ENCODE data around the gene TMEM123. TPM values are rescaled to one million over a fixed set of nuclear protein-coding genes. Genes with fewer than 3 reads are reported as not detected.

Gene TMEM123
- total RNA-seq, 1 experiment from 2014 or later, result 73.7 TPM

DNA sequence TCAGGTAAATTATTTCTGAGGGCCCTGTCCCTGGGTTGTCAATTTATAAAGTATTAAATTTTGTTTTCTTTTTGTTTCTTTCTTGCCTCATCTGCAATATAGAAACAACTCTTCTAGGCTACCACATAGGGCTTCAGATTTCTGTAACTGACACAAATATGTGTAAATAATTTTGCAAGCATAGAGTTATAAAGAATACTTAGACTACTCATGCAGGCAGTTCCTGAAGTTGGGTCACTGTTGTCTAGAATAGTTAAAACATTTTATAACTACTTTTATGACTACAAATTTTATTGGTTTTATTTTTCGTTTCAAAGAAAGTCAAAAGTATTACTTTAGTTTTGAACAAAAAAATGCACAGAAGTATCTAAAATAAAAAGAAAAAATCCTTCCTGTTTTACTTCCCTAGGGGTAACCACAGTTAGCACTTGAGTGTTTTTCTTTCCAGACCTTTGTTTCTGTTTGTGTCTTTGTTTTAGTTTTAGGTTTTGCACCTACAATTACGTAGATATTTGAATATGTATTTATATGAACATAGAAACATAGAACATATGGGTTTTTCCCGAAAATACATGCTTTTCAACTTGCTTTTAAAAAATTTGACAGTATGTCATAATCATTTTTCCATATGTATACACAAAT is 12.4 kb upstream of the TMEM123 start:
- no peak for DNase-seq
- Histone ChIP-seq H3K4me3 (ENCODE audit: insufficient read depth, low read depth, low read length) (no peak overlapping the region), H3K36me3 (replicated peaks; ENCODE audit: control insufficient read depth, insufficient read depth, low read length) (no peaks in the 10 kb centered on the region), H3K27me3 (ENCODE audit: control insufficient read depth, insufficient read depth, low read length) (no peaks in the 10 kb centered on the region)

DNA sequence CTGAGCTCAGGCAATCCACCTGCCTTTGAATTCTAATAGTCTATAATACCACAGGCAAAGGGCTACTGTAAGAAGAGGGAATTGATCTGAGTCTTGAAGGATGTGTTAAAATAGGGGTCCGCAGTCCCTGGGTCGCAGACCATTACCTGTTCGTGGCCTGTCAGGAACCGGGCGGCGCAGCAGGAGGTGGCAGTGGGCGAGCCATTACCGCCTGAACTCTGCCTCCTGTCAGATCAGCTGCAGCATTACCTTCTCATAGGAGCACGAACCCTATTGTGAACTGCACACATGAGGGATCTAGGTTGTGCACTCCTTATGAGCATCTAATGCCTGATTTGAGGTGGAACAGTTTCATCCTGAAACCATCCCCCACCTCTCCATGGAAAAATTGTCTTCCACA is 11.5 kb upstream of the TMEM123 start:
- H3K27me3 ChIP-seq (ENCODE audit: control insufficient read depth, insufficient read depth, low read length), result no peaks in the 10 kb centered on the region
- no peak overlapping the region for H3K4me3 ChIP-seq (ENCODE audit: insufficient read depth, low read depth, low read length)
- no peaks in the 10 kb centered on the region for H3K36me3 ChIP-seq (replicated peaks; ENCODE audit: control insufficient read depth, insufficient read depth, low read length)
- DNase-seq, result no peak

DNA sequence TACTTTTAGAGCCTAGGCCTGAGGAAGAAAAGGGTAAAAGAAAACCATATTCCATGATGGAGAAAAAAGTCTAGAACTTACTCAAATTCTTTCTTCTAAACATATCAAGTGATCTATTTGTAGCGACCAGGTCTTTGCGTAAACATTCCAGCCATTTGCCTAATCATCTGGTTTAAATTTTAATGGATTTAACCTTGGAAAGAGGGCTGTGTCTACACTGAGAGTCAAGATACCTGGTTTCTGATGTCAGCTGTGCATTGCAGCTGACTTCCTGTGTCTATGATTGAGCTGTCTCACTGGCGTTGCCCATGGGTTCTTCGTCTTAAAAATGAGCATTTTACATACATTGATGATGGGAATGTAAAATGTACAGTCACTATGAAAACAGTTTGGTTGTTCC is 10.0 kb upstream of the TMEM123 start:
- Histone ChIP-seq H3K4me3 (ENCODE audit: insufficient read depth, low read depth, low read length) (no peak overlapping the region), H3K27me3 (ENCODE audit: control insufficient read depth, insufficient read depth, low read length) (no peaks in the 10 kb centered on the region), H3K36me3 (replicated peaks; ENCODE audit: control insufficient read depth, insufficient read depth, low read length) (no peaks in the 10 kb centered on the region)
- DNase-seq, result no peak

DNA sequence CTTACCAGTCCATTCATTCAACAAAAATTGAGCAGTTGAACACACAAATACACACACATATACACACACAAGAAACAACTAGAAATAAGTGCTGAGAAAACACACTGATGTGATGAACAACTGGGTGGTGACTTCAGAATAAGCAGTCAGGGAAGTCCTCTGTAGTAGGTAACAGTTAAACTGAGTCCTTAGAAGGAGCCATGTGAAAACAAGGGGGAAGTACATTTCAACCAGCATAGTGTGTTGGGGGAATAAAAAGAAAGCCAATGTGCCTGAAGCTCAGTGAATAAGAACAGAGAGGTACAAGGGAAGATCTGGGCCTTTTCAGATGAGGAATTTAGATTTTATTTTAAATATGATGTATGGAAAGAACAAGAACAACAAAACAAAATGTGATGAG is 6.8 kb upstream of the TMEM123 start:
- Histone ChIP-seq H3K27me3 (ENCODE audit: control insufficient read depth, insufficient read depth, low read length) (peaks cover 3% of the 10 kb centered on the region; the same call in 1 of the 2 replicates), H3K36me3 (replicated peaks; ENCODE audit: control insufficient read depth, insufficient read depth, low read length) (no peaks in the 10 kb centered on the region), H3K4me3 (ENCODE audit: insufficient read depth, low read depth, low read length) (no peak overlapping the region)
- no peak for DNase-seq

DNA sequence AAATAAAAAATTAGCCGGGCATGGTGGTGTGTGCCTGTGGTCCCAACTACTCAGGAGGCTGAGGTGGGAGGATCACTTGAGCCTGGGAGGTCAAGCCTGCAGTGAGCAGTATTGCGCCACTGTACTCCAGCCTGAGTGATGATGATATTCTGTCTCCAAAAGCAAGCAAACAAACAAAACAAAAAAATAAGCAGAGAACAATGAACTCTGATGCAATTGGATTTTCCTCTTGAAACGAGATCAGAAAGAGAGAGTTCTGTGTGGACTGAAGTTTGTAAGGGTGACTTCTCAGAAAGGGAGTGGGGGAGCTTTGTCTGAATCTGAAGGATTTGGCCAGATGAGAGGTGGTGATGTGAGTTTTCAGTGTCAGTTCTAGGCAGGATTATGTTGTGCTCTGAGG is 6.0 kb upstream of the TMEM123 start:
- Histone ChIP-seq H3K27me3 (ENCODE audit: control insufficient read depth, insufficient read depth, low read length) (peaks cover 6% of the 10 kb centered on the region; the same call in 1 of the 2 replicates), H3K36me3 (replicated peaks; ENCODE audit: control insufficient read depth, insufficient read depth, low read length) (no peaks in the 10 kb centered on the region), H3K4me3 (ENCODE audit: insufficient read depth, low read depth, low read length) (no peak overlapping the region)
- no peak for DNase-seq

DNA sequence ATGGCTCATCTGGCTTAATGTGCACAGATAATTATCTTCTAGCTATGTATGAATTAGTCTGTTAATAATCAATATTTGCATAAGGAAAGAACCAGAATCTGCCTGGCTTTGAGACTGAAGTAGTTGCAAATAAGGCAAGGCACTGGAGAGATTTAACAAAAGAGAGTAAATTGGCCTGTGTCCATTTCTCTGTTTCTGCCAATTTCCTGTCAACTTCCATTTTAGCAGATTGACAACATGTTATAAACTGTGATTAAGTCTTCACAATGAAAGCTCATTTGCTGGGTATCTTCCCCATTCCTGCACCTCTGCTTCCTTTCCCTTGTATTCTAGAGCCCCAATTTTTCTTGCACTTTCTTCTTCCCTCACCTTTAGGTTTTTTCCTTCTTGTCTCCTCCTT is 5.3 kb upstream of the TMEM123 start:
- no peak for DNase-seq
- no peaks in the 10 kb centered on the region for H3K36me3 ChIP-seq (replicated peaks; ENCODE audit: control insufficient read depth, insufficient read depth, low read length)
- peaks cover 8% of the 10 kb centered on the region; the same call in 1 of the 2 replicates for H3K27me3 ChIP-seq (ENCODE audit: control insufficient read depth, insufficient read depth, low read length)
- H3K4me3 ChIP-seq (ENCODE audit: insufficient read depth, low read depth, low read length), result no peak overlapping the region

DNA sequence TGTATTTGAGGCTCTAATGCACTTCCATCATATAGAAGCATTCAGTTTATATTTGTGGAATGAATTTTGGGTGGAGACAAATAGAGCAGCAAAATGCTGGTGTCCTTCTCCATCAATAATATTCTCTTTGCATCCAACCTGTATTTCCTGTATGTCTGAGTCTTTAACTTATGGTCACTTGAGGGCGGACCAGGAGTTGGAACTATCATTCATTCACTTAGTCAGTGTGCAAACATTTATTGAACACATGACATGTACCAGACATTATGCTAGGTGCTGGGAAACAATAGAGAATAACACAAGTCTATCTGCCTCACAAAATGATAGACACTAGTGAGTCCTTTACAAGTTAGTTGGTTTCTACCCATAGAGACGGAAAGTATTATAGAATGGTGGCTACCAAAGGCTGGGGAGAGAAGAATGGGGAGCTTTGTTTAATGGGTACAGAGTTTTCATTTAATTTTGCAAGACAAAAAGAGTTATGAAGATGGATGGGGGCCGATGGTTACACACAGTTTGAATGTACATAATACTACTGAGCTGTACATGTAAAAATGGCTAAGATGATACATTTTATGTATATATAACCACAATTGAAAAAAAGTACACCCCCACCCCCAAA is 4.6 kb upstream of the TMEM123 start:
- H3K27me3 ChIP-seq (ENCODE audit: control insufficient read depth, insufficient read depth, low read length), result peaks cover 8% of the 10 kb centered on the region; the same call in 1 of the 2 replicates
- no peaks in the 10 kb centered on the region for H3K36me3 ChIP-seq (replicated peaks; ENCODE audit: control insufficient read depth, insufficient read depth, low read length)
- DNase-seq, result no peak
- H3K4me3 ChIP-seq (ENCODE audit: insufficient read depth, low read depth, low read length), result no peak overlapping the region

DNA sequence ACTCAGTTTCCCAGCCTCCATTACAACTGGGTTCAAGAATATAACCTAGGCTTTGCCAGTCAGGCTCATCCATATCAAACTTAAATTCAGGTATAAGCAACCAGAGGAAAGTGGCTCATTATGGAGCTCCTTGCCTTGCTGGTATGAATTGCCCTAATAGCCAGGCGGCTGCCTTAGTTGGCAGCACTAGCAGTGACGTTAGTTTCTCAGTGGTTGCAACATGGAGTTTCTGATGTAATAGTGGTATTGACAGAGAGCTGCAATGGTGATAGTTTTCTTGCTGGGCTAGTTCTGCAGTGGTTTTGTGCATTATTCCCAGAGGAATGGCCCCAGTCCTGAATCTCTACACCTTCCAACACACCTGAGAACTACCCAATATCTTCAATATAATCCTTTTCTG is 3.8 kb upstream of the TMEM123 start:
- no peak for DNase-seq
- no peak overlapping the region for H3K4me3 ChIP-seq (ENCODE audit: insufficient read depth, low read depth, low read length)

DNA sequence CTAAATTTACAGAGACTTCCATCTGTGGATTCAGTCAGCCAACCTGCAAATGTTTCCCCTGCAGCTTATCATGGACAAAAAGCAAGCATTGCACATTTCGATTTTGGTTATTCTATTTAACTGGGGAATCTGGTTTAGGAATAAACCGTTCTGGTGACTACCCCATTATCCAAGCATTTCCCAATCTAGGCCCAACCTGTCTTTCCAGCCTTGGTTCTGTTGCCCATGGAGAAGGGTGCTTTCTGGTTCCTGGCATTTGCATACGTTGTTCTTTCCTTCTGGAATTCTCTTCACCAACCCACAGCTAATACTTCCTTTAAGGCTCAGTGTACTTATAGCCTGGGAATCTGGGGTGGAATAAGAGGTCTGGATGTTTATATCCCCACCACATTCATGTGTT is 1.4 kb upstream of the TMEM123 start:
- no peak for DNase-seq
- H3K27me3 ChIP-seq (ENCODE audit: control insufficient read depth, insufficient read depth, low read length), result peaks cover 22% of the 10 kb centered on the region; the same call in 1 of the 2 replicates
- no peaks in the 10 kb centered on the region for H3K36me3 ChIP-seq (replicated peaks; ENCODE audit: control insufficient read depth, insufficient read depth, low read length)
- no peak overlapping the region for H3K4me3 ChIP-seq (ENCODE audit: insufficient read depth, low read depth, low read length)

More for the DNA sequence above, 3.8 kb upstream of the TMEM123 start:
- Histone ChIP-seq H3K27me3 (ENCODE audit: control insufficient read depth, insufficient read depth, low read length) (peaks cover 8% of the 10 kb centered on the region; the same call in 1 of the 2 replicates), H3K36me3 (replicated peaks; ENCODE audit: control insufficient read depth, insufficient read depth, low read length) (no peaks in the 10 kb centered on the region)

DNA sequence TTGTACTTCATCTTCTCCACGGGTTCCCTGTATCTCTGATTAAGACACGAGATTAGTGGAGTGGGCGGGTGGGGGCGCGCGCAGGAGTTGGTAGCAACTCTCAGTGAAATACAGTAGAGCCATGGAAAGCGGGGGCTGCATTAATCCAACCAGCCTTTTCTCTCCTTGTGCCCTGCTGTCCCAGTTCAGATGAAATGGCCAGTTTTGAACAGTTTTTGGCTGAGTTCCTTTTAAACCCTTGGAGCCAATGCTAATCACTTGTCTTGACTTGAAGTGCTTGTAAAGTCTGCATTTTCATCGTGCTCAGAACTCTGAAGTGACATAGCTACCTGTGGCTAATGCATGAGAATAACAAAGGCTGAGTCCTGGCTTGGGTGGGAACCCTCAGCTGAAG is 734 bp upstream of the TMEM123 start:
- peak; percentile 22 for DNase-seq

DNA sequence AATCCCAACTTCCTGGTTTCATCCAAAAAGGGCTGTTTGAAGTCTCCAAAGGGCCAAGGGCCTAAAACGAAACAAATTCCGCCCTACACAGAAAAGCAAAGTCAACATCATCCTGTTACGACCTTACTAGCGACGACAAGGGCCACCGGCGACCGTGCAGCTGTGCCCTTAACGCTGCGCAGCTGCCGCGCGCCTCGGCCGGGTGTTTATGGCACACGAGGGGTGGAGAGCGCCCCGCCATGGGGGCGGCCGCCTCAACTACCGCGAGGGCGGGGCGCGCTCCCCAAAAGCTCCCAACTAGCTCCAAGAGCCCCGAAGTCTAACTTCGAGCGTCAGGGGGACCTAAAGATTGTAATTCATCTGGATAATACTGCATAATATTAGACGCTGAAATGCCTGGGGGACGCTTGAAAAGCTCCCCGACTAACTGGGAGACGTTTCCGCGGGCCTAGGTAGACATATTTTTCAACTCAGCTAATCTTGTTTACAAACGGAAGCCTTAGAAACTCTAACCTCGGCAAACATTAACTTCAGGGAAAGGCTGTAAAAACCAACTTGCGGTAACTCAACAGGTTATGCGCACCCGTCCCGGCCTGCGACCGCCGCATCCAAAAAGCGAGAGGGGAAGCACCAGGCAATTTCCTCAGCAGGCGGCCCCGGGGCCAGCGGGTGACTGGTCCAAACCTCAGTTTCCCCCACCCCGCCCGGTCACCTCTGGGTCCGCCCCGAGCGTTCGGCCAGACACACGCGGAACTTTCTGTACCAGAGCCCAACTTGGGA is 694 bp downstream of the TMEM123 start:
- DNase-seq, result peak; percentile 75
- no peaks in the 10 kb centered on the region for H3K36me3 ChIP-seq (replicated peaks; ENCODE audit: control insufficient read depth, insufficient read depth, low read length)
- peak overlapping the region; percentile 79 for H3K4me3 ChIP-seq (ENCODE audit: insufficient read depth, low read depth, low read length)
- H3K27me3 ChIP-seq (ENCODE audit: control insufficient read depth, insufficient read depth, low read length), result peaks cover 22% of the 10 kb centered on the region; the same call in 1 of the 2 replicates

More for the DNA sequence above, 734 bp upstream of the TMEM123 start:
- Histone ChIP-seq H3K27me3 (ENCODE audit: control insufficient read depth, insufficient read depth, low read length) (peaks cover 22% of the 10 kb centered on the region; the same call in 1 of the 2 replicates), H3K36me3 (replicated peaks; ENCODE audit: control insufficient read depth, insufficient read depth, low read length) (no peaks in the 10 kb centered on the region), H3K4me3 (ENCODE audit: insufficient read depth, low read depth, low read length) (peak overlapping the region; percentile 79)

DNA sequence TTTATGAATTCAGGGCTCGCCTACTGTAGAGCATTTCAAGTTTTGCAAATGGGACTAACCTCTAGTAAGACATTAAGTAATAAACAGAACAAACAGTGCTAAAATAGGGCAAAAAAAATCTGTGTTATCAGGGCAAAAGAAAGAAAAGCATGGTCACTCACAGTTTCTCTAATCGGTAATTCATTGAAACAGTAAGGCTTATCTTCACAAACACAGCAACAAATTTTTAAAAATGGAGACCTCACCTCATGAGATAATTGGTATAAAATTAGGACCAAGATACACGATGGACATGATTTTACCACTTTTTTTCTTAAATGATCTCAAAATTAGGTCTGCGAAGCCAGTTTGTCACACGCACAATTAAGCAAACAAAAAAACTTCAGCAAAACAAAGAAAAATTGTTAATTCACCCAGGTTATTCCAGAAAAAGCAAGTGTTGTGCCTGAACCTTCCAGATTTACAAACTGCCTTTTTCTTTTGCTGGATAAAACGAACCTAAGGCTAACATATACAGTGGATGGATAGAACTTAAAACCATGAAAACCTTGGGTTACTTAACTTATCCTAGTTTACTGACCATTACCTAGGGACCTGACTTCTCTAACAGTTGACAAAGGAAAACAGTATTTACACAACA is 1.4 kb downstream of the TMEM123 start:
- DNase-seq, result no peak
- no peaks in the 10 kb centered on the region for H3K36me3 ChIP-seq (replicated peaks; ENCODE audit: control insufficient read depth, insufficient read depth, low read length)
- peak overlapping the region; percentile 79 for H3K4me3 ChIP-seq (ENCODE audit: insufficient read depth, low read depth, low read length)
- peaks cover 21% of the 10 kb centered on the region; the same call in 1 of the 2 replicates for H3K27me3 ChIP-seq (ENCODE audit: control insufficient read depth, insufficient read depth, low read length)

DNA sequence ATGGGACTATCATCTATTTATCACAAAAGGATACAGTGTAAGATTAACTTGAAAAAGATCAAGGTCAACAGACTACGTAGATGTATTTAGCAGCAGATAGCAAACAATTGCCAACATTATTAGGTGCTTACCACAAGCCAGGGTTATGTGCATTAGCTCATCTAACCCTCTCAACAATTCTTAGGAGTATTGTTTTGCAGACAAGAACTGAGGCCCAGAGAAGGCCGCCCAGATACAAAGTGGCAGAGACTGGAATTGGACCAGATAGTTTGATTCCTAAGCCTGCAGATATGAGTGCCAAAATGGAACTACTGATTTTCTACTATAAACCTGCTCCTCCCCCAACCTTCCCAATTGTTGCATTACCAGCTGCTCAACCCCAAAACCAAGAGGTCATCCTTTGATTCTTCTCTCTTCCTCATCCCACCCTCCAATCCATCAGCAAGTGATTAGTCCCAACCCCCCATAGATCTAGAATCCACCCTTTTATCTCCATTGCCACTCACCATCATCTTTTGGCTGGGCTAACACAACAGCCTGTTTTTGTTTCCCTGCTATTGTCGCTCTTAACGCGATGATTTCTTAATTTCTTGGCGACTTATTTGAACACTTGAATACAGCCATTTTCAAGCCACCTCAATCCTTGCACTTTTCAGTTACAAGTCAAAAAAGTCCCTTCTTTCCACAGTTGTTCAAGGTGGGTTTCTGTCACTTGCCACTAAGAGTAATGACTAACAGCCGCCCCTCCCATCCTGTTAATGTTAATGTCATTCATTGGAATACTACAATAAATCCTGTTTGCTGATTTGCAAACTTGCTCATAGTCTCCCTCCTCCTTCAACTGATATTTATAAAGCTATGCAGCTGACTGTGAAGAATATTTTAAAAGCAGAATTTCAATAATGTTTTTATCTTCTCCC is 2.7 kb downstream of the TMEM123 start:
- H3K27me3 ChIP-seq (ENCODE audit: control insufficient read depth, insufficient read depth, low read length), result peaks cover 19% of the 10 kb centered on the region; the same call in 1 of the 2 replicates
- no peaks in the 10 kb centered on the region for H3K36me3 ChIP-seq (replicated peaks; ENCODE audit: control insufficient read depth, insufficient read depth, low read length)
- no peak overlapping the region for H3K4me3 ChIP-seq (ENCODE audit: insufficient read depth, low read depth, low read length)
- no peak for DNase-seq

DNA sequence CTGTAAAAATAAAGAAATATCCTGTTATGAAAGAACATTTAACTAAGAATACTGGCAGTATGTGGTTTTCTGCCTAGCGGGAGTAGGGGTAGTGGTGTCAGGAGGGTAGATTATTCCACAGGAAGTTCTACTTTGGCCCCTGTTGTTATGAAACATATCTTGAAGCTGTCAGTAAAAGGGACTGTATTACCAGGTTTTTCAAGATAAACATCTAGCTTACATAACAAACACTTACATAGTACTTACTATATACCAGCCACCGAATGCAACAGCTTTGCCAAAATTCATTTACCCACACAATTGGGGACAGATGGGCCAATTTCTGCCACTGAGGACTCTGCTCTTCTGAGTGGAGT is 3.7 kb downstream of the TMEM123 start:
- no peak for DNase-seq
- Histone ChIP-seq H3K27me3 (ENCODE audit: control insufficient read depth, insufficient read depth, low read length) (peaks cover 17% of the 10 kb centered on the region; the same call in 1 of the 2 replicates), H3K4me3 (ENCODE audit: insufficient read depth, low read depth, low read length) (no peak overlapping the region), H3K36me3 (replicated peaks; ENCODE audit: control insufficient read depth, insufficient read depth, low read length) (no peaks in the 10 kb centered on the region)

Data from H7 (cell line).